Activated T-cell treated with anti-CD3 and anti-CD28 coated beads, Interleukin-2, amount 50 U/mL, for 24 hours (primary cell): ENCODE data around the gene SFTPB.

Experiments used
- DNase-seq: peaks from one replicate; pipeline ENCODE4 v3.0.0-alpha.2; 2020
- H3K27ac Mint-ChIP-seq: 2 replicates; pipeline ENCODE4 v1.8.0; 2020; ENCODE audit warnings: mild to moderate bottlenecking, mixed read lengths
- H3K27me3 Mint-ChIP-seq: 2 replicates; pipeline ENCODE4 v1.8.0; 2020; ENCODE audit warnings: mixed read lengths
- H3K36me3 Mint-ChIP-seq: 2 replicates; pipeline ENCODE4 v1.8.0; 2020; ENCODE audit warnings: low read depth, mixed read lengths
- H3K4me1 Mint-ChIP-seq: 2 replicates; pipeline ENCODE4 v1.8.0; 2020; ENCODE audit warnings: low read depth, mixed read lengths
- H3K4me3 Mint-ChIP-seq: 2 replicates; pipeline ENCODE4 v1.8.0; 2020; ENCODE audit warnings: mild to moderate bottlenecking, moderate library complexity, mixed read lengths
- H3K9me3 Mint-ChIP-seq: 2 replicates; pipeline ENCODE4 v1.8.0; 2020; ENCODE audit warnings: mixed read lengths

The SFTPB gene

GRCh38 chr2:85611217-85611704, 56.7 kb downstream of the SFTPB start:
- peak overlapping the region; percentile 94 for H3K27ac Mint-ChIP-seq
- peaks cover 38% of the 10 kb centered on the region for H3K4me1 Mint-ChIP-seq
- peak overlapping the region; percentile 94 for H3K4me3 Mint-ChIP-seq
- H3K27me3 Mint-ChIP-seq: no peaks in the 10 kb centered on the region
- no peak for DNase-seq
- no peaks in the 10 kb centered on the region for H3K9me3 Mint-ChIP-seq
- H3K36me3 Mint-ChIP-seq: peaks cover 49% of the 10 kb centered on the region
